GM23338 (cell line): ENCODE results near the gene GUCA2A. TPM values are rescaled to one million over a fixed set of nuclear protein-coding genes. Genes with fewer than 3 reads are reported as not detected.

ENCODE experiments used
- ATAC-seq: fragments of 200-7000 bp; cut with Tn5 transposase; 3 replicates; pipeline ENCODE4 v1.9.1; 2020
- DNase-seq: peaks from one replicate; pipeline ENCODE4 v3.0.0-alpha.2; 2015; ENCODE audit warnings: low spot score
- H2AFZ ChIP-seq: fragments of 200-600 bp; sonication (generic); 2 replicates; pipeline ENCODE4 v1.8.0; 2016; ENCODE audit warnings: antibody characterized with exemption, mild to moderate bottlenecking, moderate library complexity
- H3F3A ChIP-seq: fragments of 200-600 bp; sonication (generic); replicated peaks from 2 replicates; pipeline ENCODE4 v1.8.0; 2017; ENCODE audit warnings: antibody characterized with exemption, mixed run types, low read depth
- H3K27ac ChIP-seq: fragments of 200-600 bp; sonication (generic); 2 replicates; pipeline ENCODE4 v1.6.1; 2016; ENCODE audit warnings: low read depth
- H3K27me3 ChIP-seq: fragments of 200-600 bp; sonication (generic); 2 replicates; pipeline ENCODE4 v1.8.0; 2016; ENCODE audit warnings: mild to moderate bottlenecking, mixed run types, moderate library complexity; ENCODE audit not compliant: insufficient read depth
- H3K36me3 ChIP-seq: fragments of 200-600 bp; sonication (generic); 2 replicates; pipeline ENCODE4 v1.8.0; 2016; ENCODE audit warnings: mild to moderate bottlenecking; ENCODE audit not compliant: insufficient read depth
- H3K4me1 ChIP-seq: fragments of 200-600 bp; sonication (generic); 2 replicates; pipeline ENCODE4 v1.8.0; 2016; ENCODE audit warnings: mild to moderate bottlenecking, moderate library complexity; ENCODE audit not compliant: insufficient read depth
- H3K4me2 ChIP-seq: fragments of 200-600 bp; sonication (generic); 2 replicates; pipeline ENCODE4 v1.7.1; 2017; ENCODE audit warnings: mixed run types
- H3K4me3 ChIP-seq: fragments of 200-600 bp; sonication (generic); 2 replicates; pipeline ENCODE4 v1.6.1; 2016; ENCODE audit warnings: mixed run types
- H3K79me2 ChIP-seq: fragments of 200-600 bp; sonication (generic); replicated peaks from 2 replicates; pipeline ENCODE4 v1.8.0; 2017; ENCODE audit warnings: mild to moderate bottlenecking; ENCODE audit not compliant: insufficient read depth
- H3K9me2 ChIP-seq: fragments of 200-600 bp; sonication (generic); 2 replicates; pipeline ENCODE4 v1.8.0; 2017; ENCODE audit not compliant: insufficient read depth
- H4K20me1 ChIP-seq: fragments of 200-600 bp; sonication (generic); replicated peaks from 2 replicates; pipeline ENCODE4 v1.8.0; 2017; ENCODE audit warnings: mild to moderate bottlenecking; ENCODE audit not compliant: insufficient read depth
- H3K27ac Mint-ChIP-seq: 2 replicates; pipeline ENCODE4 v1.8.0; 2020; ENCODE audit warnings: inconsistent platforms, mild to moderate bottlenecking, moderate library complexity, mixed read lengths
- H3K27me3 Mint-ChIP-seq: 3 replicates; pipeline ENCODE4 v1.8.0; 2022; ENCODE audit warnings: low read depth, mild to moderate bottlenecking, moderate library complexity, mixed read lengths, inconsistent platforms; ENCODE audit not compliant: insufficient read depth, poor library complexity
- H3K36me3 Mint-ChIP-seq: 3 replicates; pipeline ENCODE4 v1.8.0; 2021; ENCODE audit warnings: low read depth, mild to moderate bottlenecking, inconsistent platforms, moderate library complexity, mixed read lengths
- H3K4me1 Mint-ChIP-seq: 3 replicates; pipeline ENCODE4 v1.8.0; 2020; ENCODE audit warnings: mild to moderate bottlenecking, inconsistent platforms, mixed read lengths
- H3K4me3 Mint-ChIP-seq: 3 replicates; pipeline ENCODE4 v1.8.0; 2021; ENCODE audit warnings: moderate library complexity, mild to moderate bottlenecking, inconsistent platforms, mixed read lengths
- H3K9me3 Mint-ChIP-seq: 3 replicates; pipeline ENCODE4 v1.8.0; 2020; ENCODE audit warnings: moderate library complexity, mild to moderate bottlenecking, inconsistent platforms, mixed read lengths
- CREB1 ChIP-seq: fragments of 250-450 bp; sonication (Bioruptor Pico); IDR thresholded peaks from 2 replicates; pipeline ENCODE4 v1.5.0; 2020; ENCODE audit warnings: low read depth, mild to moderate bottlenecking, moderate library complexity
- EZH2 ChIP-seq: fragments of 200-600 bp; sonication (generic); IDR thresholded peaks from one replicate; pipeline ENCODE4 v1.8.0; 2017; ENCODE audit warnings: antibody characterized with exemption, mild to moderate bottlenecking, low read depth; ENCODE audit not compliant: unreplicated experiment
- EZH2phosphoT487 ChIP-seq: fragments of 200-600 bp; sonication (generic); IDR thresholded peaks from one replicate; pipeline ENCODE4 v1.8.1; 2018; ENCODE audit warnings: antibody characterized with exemption; ENCODE audit not compliant: unreplicated experiment
- JUNB ChIP-seq: IDR thresholded peaks from one replicate; pipeline ENCODE4 v1.6.1; 2016; ENCODE audit warnings: antibody characterized with exemption; ENCODE audit not compliant: unreplicated experiment
- NANOG ChIP-seq: IDR thresholded peaks from 2 replicates; pipeline ENCODE4 v1.6.1; 2016; ENCODE audit warnings: antibody characterized with exemption, borderline replicate concordance
- STAT1 ChIP-seq: IDR thresholded peaks from one replicate; pipeline ENCODE4 v1.6.1; 2016; ENCODE audit warnings: antibody characterized with exemption; ENCODE audit not compliant: unreplicated experiment
- ZNF114 ChIP-seq: fragments of 250-450 bp; sonication (Bioruptor Pico); IDR thresholded peaks from 2 replicates; pipeline ENCODE4 v1.5.0; 2020; ENCODE audit warnings: mild to moderate bottlenecking, moderate library complexity
- ZNF331 ChIP-seq: fragments of 250-450 bp; sonication (Bioruptor Pico); IDR thresholded peaks from 2 replicates; pipeline ENCODE4 v1.5.0; 2020; ENCODE audit warnings: low read depth, mild to moderate bottlenecking, moderate library complexity
- polyA plus RNA-seq: library from polyadenylated mRNA; unstranded; fragments of >200 nt; fragmentation: Nextera tagmentation; extraction: Ambion mirVana; gene quantifications from 2 replicates; pipeline ENCODE4 v1.2.1, GENCODE V29; 2016
- total RNA-seq: library from RNA; depleted of rRNA; stranded (reverse); fragments of >200 nt; shearing (Covaris generic); gene quantifications from 2 replicates; pipeline ENCODE4 v1.2.3, GENCODE V29; 2014
- TF ChIP-seq, protein P1 (sequence below): IDR thresholded peaks from one replicate; pipeline ENCODE4 v1.6.1; 2018; ENCODE audit warnings: antibody characterized with exemption; ENCODE audit not compliant: unreplicated experiment
- TF ChIP-seq, protein P2 (sequence below), 2 experiments: fragments of 200-600 bp in 1 of 2; sonication (generic) in 1 of 2; conservative IDR thresholded peaks; 2 replicates each; pipeline versions ENCODE4 v1.5.1 to v1.6.1; 2016 to 2017; ENCODE audit warnings: antibody characterized with exemption in 2 of 2, low read depth in 2 of 2, mild to moderate bottlenecking in 2 of 2, moderate library complexity in 1 of 2
- TF ChIP-seq, protein P3 (sequence below): IDR thresholded peaks from 2 replicates; pipeline ENCODE4 v1.6.1; 2016; ENCODE audit warnings: antibody characterized with exemption

GUCA2A gene
- total and polyA plus RNA-seq, 2 experiments from 2014 or later, result not detected

DNA sequence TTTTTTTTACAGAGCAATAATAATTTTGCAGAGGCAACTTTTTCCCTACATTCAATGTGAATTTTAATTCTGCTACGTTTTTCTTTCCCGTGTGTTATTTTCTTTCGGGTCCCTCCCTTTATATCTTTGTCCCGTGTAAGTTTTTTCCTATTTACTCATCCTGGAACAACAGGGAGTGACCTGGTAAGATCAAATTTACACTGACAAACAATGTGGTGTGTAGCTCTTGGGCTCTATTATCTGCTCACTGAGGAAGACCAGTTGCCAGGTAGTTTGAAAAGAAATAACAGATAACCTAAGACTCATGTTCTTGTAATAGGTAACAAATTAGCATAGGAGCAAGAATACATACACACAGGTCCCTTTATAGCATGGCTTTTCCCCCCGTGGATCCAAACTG is 33.7 kb upstream of the GUCA2A start (continued):
- TF ChIP-seq, protein P1, sequence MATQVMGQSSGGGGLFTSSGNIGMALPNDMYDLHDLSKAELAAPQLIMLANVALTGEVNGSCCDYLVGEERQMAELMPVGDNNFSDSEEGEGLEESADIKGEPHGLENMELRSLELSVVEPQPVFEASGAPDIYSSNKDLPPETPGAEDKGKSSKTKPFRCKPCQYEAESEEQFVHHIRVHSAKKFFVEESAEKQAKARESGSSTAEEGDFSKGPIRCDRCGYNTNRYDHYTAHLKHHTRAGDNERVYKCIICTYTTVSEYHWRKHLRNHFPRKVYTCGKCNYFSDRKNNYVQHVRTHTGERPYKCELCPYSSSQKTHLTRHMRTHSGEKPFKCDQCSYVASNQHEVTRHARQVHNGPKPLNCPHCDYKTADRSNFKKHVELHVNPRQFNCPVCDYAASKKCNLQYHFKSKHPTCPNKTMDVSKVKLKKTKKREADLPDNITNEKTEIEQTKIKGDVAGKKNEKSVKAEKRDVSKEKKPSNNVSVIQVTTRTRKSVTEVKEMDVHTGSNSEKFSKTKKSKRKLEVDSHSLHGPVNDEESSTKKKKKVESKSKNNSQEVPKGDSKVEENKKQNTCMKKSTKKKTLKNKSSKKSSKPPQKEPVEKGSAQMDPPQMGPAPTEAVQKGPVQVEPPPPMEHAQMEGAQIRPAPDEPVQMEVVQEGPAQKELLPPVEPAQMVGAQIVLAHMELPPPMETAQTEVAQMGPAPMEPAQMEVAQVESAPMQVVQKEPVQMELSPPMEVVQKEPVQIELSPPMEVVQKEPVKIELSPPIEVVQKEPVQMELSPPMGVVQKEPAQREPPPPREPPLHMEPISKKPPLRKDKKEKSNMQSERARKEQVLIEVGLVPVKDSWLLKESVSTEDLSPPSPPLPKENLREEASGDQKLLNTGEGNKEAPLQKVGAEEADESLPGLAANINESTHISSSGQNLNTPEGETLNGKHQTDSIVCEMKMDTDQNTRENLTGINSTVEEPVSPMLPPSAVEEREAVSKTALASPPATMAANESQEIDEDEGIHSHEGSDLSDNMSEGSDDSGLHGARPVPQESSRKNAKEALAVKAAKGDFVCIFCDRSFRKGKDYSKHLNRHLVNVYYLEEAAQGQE, result no peak
- TF ChIP-seq JUNB (no peak), ZNF114 (CRISPR knock-in tag) (no peak), NANOG (no peak), STAT1 (no peak), CREB1 (CRISPR knock-in tag) (no peak), EZH2 (no peak)
- TF ChIP-seq, protein P2, sequence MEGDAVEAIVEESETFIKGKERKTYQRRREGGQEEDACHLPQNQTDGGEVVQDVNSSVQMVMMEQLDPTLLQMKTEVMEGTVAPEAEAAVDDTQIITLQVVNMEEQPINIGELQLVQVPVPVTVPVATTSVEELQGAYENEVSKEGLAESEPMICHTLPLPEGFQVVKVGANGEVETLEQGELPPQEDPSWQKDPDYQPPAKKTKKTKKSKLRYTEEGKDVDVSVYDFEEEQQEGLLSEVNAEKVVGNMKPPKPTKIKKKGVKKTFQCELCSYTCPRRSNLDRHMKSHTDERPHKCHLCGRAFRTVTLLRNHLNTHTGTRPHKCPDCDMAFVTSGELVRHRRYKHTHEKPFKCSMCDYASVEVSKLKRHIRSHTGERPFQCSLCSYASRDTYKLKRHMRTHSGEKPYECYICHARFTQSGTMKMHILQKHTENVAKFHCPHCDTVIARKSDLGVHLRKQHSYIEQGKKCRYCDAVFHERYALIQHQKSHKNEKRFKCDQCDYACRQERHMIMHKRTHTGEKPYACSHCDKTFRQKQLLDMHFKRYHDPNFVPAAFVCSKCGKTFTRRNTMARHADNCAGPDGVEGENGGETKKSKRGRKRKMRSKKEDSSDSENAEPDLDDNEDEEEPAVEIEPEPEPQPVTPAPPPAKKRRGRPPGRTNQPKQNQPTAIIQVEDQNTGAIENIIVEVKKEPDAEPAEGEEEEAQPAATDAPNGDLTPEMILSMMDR (conservative IDR thresholded peaks at IDR 0.05; ENCODE audit: low read depth in 2 of 2), result no peak

DNA sequence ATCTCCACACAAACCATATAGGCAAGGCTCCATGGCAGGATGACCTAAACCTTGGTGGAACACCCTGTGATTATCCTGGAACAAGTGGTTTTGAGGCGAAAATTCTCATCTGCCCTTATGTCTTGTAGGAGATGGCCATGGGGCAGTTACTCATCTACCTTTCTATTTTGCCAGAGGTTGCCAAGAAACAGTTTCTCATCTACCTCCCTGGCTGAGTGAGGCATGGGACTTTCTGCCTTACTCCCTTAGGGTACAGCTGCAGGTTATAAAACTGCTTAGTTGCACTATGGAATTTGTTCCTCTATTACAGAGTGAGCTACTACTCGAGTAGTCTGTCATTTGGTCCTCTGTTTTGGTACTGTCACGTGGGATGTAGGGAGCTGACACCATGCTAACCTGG is 31.3 kb upstream of the GUCA2A start:
- no peak for TF ChIP-seq CREB1 (CRISPR knock-in tag)
- TF ChIP-seq EZH2phosphoT487, result no peak
- TF ChIP-seq, protein P2 (conservative IDR thresholded peaks at IDR 0.05; ENCODE audit: low read depth in 2 of 2), result no peak
- no peak for TF ChIP-seq STAT1
- no peak for TF ChIP-seq ZNF331 (CRISPR knock-in tag)
- TF ChIP-seq, protein P3, sequence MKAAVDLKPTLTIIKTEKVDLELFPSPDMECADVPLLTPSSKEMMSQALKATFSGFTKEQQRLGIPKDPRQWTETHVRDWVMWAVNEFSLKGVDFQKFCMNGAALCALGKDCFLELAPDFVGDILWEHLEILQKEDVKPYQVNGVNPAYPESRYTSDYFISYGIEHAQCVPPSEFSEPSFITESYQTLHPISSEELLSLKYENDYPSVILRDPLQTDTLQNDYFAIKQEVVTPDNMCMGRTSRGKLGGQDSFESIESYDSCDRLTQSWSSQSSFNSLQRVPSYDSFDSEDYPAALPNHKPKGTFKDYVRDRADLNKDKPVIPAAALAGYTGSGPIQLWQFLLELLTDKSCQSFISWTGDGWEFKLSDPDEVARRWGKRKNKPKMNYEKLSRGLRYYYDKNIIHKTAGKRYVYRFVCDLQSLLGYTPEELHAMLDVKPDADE, result no peak
- ATAC-seq, result no peak

More for the DNA sequence above, 31.3 kb upstream of the GUCA2A start:
- Histone ChIP-seq H3K4me1 (no peaks in the 10 kb centered on the region), H2AFZ (no peak overlapping the region), H3K27ac (no peak overlapping the region), H3F3A (no peaks in the 10 kb centered on the region), H3K36me3 (peaks cover 12% of the 10 kb centered on the region; the same call in 1 of the 2 replicates), H3K4me3 (no peak overlapping the region), H3K4me2 (no peak overlapping the region), H3K79me2 (0 out of 2 replicates have a peak, but pooled peaks cover 9% of the 10 kb centered on the region), H3K9me2 (no peaks in the 10 kb centered on the region), H4K20me1 (no peaks in the 10 kb centered on the region; the same call in 1 of the 2 replicates), H3K27me3 (no peaks in the 10 kb centered on the region)
- peaks cover 4% of the 10 kb centered on the region for H3K27me3 Mint-ChIP-seq
- no peaks in the 10 kb centered on the region for H3K9me3 Mint-ChIP-seq
- H3K36me3 Mint-ChIP-seq, result peaks cover 21% of the 10 kb centered on the region
- H3K4me3 Mint-ChIP-seq, result no peak overlapping the region
- no peak overlapping the region for H3K27ac Mint-ChIP-seq
- DNase-seq, result no peak
- H3K4me1 Mint-ChIP-seq, result no peaks in the 10 kb centered on the region
